GM18502 (cell line): ENCODE results near the gene GYS1.
"Not testable (repeated sequence)": the region's sequence is repeated elsewhere in the genome, so short reads cannot be mapped to it uniquely, and the experiment has no call there.

Source experiments
- ATAC-seq: cut with Tn5 transposase; IDR thresholded peaks from one replicate; pipeline ENCODE4 v1.9.1; 2021; ENCODE audit warnings: mild to moderate bottlenecking; ENCODE audit not compliant: unreplicated experiment, poor library complexity

Gene GYS1

GRCh38 chr19:48947258-48947542, 45.9 kb downstream of the GYS1 start:
- ATAC-seq = no peak

- ATAC-seq = no peak
These were observed 46.4 kb downstream of the GYS1 start for GRCh38 chr19:48946463-48947257.

- no peak for ATAC-seq
These were observed 47.3 kb downstream of the GYS1 start for GRCh38 chr19:48945817-48946216.

GRCh38 chr19:48945415-48945814, 47.7 kb downstream of the GYS1 start:
- ATAC-seq = no peak

GRCh38 chr19:48943081-48943480, 50.0 kb downstream of the GYS1 start:
- ATAC-seq = no peak

- ATAC-seq = no peak
These were observed 52.2 kb downstream of the GYS1 start for GRCh38 chr19:48940902-48941301.

- no peak for ATAC-seq
These were observed 54.9 kb downstream of the GYS1 start for GRCh38 chr19:48938256-48938655.

GRCh38 chr19:48935864-48936263, 57.2 kb downstream of the GYS1 start:
- ATAC-seq = no peak

- no peak for ATAC-seq
These were observed 58.3 kb downstream of the GYS1 start for GRCh38 chr19:48934837-48935236.

GRCh38 chr19:48933382-48933932, 59.7 kb downstream of the GYS1 start, which contains the start of gene DHDH:
TSS of gene DHDH (plus strand) at chr19:48933699. CDS start at chr19:48933722, 23 bp downstream.
- peak; percentile 47 for ATAC-seq

- ATAC-seq = no peak
These were observed 64.7 kb downstream of the GYS1 start for GRCh38 chr19:48928164-48929025.

GRCh38 chr19:48927692-48928091, 65.4 kb downstream of the GYS1 start:
- ATAC-seq = not testable (repeated sequence)

- ATAC-seq = no peak
These were observed 66.2 kb downstream of the GYS1 start for GRCh38 chr19:48926909-48927308.

GRCh38 chr19:48925890-48926289, 67.2 kb downstream of the GYS1 start:
- ATAC-seq = not testable (repeated sequence)

- ATAC-seq = no peak
These were observed 67.8 kb downstream of the GYS1 start for GRCh38 chr19:48925240-48925843.

GRCh38 chr19:48922548-48923490, 70.3 kb downstream of the GYS1 start:
- ATAC-seq = no peak

GRCh38 chr19:48921721-48922500, 71.2 kb downstream of the GYS1 start:
- no peak for ATAC-seq

- ATAC-seq = no peak
These were observed 72.2 kb downstream of the GYS1 start for GRCh38 chr19:48920949-48921348.

- ATAC-seq = not testable (repeated sequence)
These were observed 73.8 kb downstream of the GYS1 start for GRCh38 chr19:48919271-48919670.
